ENCODE results near the gene PCBP4.

PCBP4 gene

DNA sequence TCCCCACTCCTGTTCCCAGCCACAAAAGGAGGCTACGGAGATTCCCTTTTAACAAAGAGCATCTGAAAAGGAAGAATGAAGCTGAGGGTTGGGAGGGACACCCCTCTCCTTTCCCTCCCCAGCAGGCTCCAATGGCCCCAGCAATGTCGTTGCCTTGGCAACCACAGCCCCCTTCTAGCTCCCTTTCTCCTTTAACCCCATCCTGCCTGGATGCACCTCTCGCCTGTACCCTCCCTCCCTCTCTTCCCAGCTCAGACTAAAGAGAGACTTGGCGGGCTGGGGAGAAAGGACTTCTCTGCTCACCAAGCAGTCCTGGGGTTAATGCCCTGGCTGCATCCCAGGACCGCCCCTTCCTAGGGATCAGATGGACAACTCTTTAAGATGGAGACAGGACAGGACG is 35.5 kb upstream of the PCBP4 start:
- TF ChIP-seq, protein P1, sequence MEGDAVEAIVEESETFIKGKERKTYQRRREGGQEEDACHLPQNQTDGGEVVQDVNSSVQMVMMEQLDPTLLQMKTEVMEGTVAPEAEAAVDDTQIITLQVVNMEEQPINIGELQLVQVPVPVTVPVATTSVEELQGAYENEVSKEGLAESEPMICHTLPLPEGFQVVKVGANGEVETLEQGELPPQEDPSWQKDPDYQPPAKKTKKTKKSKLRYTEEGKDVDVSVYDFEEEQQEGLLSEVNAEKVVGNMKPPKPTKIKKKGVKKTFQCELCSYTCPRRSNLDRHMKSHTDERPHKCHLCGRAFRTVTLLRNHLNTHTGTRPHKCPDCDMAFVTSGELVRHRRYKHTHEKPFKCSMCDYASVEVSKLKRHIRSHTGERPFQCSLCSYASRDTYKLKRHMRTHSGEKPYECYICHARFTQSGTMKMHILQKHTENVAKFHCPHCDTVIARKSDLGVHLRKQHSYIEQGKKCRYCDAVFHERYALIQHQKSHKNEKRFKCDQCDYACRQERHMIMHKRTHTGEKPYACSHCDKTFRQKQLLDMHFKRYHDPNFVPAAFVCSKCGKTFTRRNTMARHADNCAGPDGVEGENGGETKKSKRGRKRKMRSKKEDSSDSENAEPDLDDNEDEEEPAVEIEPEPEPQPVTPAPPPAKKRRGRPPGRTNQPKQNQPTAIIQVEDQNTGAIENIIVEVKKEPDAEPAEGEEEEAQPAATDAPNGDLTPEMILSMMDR (IDR thresholded peaks at IDR 0.05; ENCODE audit: low read depth, low read length, missing control alignments), result no peak
- no peak overlapping the region for H3K4me3 ChIP-seq (replicated peaks; ENCODE audit: low read depth, low read length)
- no peak for DNase-seq (ENCODE audit: extremely low read depth, low read depth)

DNA sequence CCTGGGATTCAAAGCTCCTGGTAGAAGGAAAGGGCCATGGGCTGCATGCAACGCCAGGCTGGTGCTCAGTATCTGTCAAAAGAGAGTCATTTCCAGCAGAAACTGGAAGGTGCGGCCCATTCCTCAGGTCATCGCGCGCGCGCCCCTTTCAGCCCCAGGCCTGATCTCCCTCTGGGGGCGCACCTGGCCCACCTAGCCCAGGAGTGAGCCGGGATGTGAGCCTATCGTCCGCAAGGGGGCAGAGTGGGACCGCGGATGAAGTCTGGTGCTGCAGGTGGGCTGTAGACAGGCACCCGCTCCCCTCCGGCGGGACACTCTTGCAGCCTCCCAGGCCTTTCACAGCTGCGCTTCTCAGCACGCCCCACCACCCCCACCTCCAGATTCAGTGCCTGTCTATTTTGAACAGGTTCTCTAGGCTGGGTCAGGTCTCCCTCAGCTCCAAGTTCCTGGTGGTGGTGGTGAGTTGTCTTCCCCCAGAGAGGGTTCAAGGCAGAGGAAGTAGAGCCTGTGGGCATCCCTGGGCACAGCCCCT is 34.3 kb upstream of the PCBP4 start:
- no peak overlapping the region for H3K4me3 ChIP-seq (replicated peaks; ENCODE audit: low read depth, low read length)
- TF ChIP-seq, protein P1 (IDR thresholded peaks at IDR 0.05; ENCODE audit: low read depth, low read length, missing control alignments), result peak; percentile 96
- peak; percentile 36 for DNase-seq (ENCODE audit: extremely low read depth, low read depth)

DNA sequence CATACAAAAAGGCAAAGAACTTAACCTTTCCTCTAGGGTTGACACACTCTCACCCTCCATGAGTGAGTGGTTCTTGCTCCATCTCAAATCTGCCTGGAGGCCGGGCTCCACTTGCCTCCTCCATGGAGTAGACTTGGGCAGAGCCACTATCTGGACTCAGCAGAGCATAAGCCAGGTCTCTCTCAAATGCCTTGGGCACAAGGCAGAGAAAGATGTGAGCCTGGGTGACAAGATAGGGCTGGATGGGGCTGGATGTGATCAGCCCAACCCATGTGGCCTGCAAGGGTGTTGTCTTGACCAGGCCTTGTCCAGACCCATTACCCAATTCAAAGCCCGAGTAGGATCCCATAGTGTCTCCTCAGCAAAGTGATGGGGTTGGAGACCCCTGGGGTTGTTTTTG is 32.6 kb upstream of the PCBP4 start:
- no peak overlapping the region for H3K4me3 ChIP-seq (replicated peaks; ENCODE audit: low read depth, low read length)

DNA sequence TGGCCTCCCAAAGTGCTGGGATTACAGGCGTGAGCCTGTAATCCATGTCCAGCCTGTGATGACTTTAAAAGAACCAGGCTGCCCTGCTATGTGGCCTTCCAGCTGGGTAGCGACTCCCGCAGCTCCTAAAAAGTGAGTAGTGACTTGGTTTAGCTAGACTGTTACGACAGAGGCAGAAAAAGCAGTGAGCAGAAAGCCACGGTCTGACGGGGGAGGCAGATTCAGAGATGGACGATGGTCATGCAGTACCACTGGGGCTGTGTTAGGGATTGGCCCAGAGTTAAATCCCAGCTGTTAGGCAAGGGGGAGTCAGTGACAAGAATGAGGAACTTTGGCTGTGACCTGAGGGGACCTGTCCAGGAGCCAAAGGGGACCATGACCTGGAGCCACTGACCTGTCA is 31.5 kb upstream of the PCBP4 start:
- no peak for DNase-seq (ENCODE audit: extremely low read depth, low read depth)
- TF ChIP-seq, protein P1 (IDR thresholded peaks at IDR 0.05; ENCODE audit: low read depth, low read length, missing control alignments), result no peak
- H3K4me3 ChIP-seq (replicated peaks; ENCODE audit: low read depth, low read length), result no peak overlapping the region

More for the DNA sequence above, 32.6 kb upstream of the PCBP4 start:
- TF ChIP-seq, protein P1 (IDR thresholded peaks at IDR 0.05; ENCODE audit: low read depth, low read length, missing control alignments), result no peak
- no peak for DNase-seq (ENCODE audit: extremely low read depth, low read depth)

DNA sequence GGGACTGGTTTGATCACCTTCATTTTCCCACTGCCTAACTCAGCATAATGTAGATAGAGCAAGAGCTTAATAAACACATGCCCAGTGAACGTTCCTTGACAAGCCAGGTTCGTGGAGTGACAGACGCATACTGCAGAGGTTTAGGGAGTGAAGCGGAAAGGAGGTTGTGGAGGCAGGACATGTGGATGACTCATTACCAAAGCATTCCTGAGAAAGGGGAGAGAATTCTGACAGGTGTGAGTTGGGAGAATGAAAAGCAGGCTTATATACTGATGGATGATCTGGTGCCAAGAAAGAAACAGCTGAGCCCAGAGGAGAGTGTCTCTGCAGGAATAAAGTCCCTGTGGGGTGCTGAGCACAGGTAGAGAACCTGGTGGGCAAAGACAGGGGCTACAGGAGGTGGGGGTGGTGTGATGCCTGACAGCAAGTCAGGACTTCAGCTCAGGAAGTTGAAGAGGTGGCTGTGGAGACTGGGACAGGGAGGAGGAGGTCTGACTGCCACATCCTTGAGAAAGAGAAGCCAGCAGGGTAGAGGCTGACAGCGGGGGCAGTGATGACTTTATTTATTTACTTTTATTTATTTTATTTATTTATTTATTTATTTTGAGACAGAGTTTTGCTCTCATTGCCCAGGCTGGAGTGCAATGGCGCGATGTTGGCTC is 30.8 kb upstream of the PCBP4 start:
- TF ChIP-seq, protein P1 (IDR thresholded peaks at IDR 0.05; ENCODE audit: low read depth, low read length, missing control alignments), result no peak
- H3K4me3 ChIP-seq (replicated peaks; ENCODE audit: low read depth, low read length), result no peak overlapping the region
- DNase-seq (ENCODE audit: extremely low read depth, low read depth), result no peak

DNA sequence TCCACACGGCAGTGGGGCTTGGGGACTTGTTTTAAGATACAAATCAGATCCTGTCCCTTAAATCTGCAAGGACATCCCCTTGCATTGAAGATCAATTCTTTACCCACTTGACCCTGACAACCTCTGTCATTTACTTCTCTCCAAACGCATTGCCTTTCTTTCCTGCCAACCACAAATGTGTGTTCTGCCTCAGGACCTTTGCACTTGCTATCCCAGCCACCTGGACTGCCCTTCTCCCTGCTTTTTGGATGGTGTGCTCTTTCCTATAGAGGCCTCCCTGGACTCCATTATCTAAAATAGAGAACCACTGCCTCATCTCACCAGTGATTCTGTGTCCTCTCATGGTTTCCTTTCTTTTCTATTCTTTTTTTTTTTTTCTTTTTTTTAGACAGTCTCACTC is 29.9 kb upstream of the PCBP4 start:
- TF ChIP-seq, protein P1 (IDR thresholded peaks at IDR 0.05; ENCODE audit: low read depth, low read length, missing control alignments), result no peak
- no peak overlapping the region for H3K4me3 ChIP-seq (replicated peaks; ENCODE audit: low read depth, low read length)
- no peak for DNase-seq (ENCODE audit: extremely low read depth, low read depth)

All from HFF-Myc (cell line).